HG03135 (cell line): ENCODE data around the gene ZBTB8B.
"Not testable (repeated sequence)": the region's sequence is repeated elsewhere in the genome, so short reads cannot be mapped to it uniquely, and the experiment has no call there.

ENCODE experiments used
- ATAC-seq: cut with Tn5 transposase; IDR thresholded peaks from one replicate; pipeline ENCODE4 v1.9.1; 2021; ENCODE audit warnings: mild to moderate bottlenecking, moderate library complexity; ENCODE audit not compliant: unreplicated experiment

Gene ZBTB8B

GRCh38 chr1:32468791-32469190 lies 3.9 kb downstream of the ZBTB8B start:
- ATAC-seq = no peak

GRCh38 chr1:32470431-32470830 lies 5.6 kb downstream of the ZBTB8B start:
- no peak for ATAC-seq

GRCh38 chr1:32470991-32471694 lies 6.3 kb downstream of the ZBTB8B start:
- ATAC-seq = no peak

GRCh38 chr1:32471695-32472362 lies 7.0 kb downstream of the ZBTB8B start:
- ATAC-seq = no peak

DNA sequence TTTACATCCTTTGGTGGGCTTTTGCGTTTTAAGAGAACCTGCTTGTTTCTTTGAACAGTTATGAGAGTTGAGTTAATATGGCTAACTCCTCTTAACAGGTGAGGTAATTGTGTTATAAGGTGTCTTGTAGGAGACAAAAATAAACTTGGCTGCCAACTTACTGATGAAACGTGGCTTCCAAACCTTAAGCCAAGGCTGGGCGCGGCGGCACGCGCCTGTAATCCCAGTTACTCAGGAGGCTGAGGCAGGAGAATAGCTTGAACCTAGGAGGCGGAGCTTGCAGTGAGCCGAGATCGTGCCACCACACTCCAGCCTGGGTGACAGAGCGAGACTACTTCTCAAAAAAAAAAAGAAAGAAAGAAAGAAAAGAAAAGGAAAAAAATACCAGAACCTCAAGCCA lies 8.1 kb downstream of the ZBTB8B start:
- ATAC-seq = not testable (repeated sequence)

DNA sequence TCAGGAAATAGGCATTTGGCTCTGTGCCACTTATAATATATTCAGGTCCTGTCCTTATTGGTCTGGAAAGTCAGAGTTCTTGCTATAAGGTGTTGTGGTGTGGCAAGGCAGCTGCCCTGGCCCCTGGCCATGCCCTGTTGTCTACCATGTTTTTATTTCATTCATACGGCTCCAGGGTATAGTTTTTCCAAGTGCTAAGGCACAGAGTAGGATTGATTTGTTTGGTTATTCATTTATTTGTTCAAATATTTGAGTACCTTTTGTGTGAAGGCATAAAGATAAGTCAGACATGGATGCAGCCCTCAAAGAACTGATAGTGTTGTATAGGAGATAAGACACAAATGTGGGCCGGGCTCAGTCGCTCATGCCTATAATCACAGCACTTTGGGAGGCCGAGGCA lies 10.1 kb downstream of the ZBTB8B start:
- no peak for ATAC-seq

DNA sequence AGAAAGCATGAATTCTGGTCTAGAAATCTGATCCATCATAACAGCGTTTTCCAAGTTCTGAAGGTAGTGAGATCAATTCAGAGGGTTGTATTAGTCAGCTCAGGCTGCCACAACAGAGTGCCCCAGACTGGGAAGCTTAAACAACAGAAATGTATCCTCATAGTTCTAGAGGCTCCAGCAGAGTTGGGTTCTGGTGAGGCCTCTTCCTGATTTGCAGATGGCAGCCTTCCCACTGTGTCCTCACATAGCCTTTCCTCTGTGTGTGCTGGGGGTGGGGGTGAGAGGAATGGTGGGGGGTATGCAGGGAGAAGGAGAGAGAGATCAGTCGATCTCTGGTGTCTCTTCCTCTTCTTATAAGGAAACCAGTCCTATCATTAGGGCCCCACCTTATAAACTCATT lies 15.1 kb downstream of the ZBTB8B start:
- ATAC-seq = no peak

DNA sequence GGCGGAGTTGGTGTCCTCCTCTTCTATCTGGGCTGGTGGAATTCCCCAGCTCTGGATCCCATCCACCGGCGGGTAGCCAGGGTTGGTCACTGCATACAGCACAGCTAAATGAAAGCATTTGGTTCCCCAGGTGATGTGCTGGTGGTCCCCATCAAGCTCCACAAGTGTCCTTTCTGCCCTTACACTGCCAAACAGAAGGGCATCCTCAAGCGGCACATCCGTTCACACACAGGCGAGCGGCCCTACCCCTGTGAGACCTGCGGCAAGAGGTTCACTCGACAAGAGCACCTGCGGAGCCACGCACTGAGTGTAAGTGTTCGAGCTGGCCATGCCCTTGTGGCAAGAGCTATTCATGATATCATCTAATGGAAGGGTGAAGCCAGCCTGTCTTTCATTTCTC lies 15.9 kb downstream of the ZBTB8B start:
- ATAC-seq = no peak

DNA sequence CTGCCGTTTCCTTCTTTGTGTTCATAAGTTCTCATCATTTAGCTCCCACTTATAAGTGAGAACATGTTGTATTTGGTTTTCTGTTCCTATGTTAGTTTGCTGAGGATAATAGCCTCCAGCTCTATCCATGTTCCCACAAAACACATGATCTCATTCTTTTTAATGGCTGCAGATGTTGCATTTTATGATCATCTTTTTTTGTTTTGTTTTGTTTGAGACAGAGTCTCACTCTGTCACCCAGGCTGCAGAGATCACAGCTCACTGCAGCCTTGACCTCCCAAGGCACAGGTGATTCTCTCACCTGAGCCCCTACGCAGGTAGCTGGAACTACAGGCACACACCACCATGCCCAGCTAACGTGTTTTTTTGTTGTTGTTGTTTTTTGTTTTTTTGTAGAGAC lies 16.9 kb downstream of the ZBTB8B start:
- not testable (repeated sequence) for ATAC-seq

- no peak for ATAC-seq
Measured at GRCh38 chr1:32485554-32486255, 20.8 kb downstream of the ZBTB8B start.

DNA sequence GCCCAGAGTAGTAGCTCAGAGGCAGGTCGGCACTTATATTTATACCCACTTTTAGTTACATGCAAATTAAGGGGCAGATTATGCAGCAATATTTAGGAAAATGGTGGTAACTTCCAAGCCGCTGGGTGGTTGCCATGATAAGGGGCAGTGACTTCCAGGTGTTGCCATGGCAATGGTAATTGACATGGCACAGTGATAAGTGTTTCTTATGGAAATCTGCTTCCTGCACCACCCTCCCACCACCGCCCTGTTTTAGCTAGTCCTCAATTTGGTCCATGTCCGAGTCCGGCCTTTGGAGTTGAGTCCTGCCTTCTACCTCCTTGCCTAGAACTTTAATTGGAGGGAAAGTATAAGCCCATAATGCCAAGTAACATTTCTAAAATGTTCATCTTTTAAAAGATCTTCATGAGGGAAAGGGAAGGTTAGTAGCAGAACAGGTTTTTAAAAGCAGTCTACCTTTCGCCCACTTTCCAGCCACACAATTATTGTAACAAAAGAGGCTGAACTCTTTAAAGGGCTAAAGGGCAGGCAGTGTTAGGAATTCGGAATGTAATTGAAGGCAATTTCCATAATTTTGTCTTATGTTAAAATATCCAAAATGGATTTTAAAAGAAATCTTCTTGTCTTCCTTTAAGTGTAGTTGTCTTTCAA lies 21.7 kb downstream of the ZBTB8B start:
- ATAC-seq = no peak

- no peak for ATAC-seq
Measured at GRCh38 chr1:32487182-32487581, 22.3 kb downstream of the ZBTB8B start.

- ATAC-seq = no peak
Measured at GRCh38 chr1:32489774-32490454, 25.0 kb downstream of the ZBTB8B start.

DNA sequence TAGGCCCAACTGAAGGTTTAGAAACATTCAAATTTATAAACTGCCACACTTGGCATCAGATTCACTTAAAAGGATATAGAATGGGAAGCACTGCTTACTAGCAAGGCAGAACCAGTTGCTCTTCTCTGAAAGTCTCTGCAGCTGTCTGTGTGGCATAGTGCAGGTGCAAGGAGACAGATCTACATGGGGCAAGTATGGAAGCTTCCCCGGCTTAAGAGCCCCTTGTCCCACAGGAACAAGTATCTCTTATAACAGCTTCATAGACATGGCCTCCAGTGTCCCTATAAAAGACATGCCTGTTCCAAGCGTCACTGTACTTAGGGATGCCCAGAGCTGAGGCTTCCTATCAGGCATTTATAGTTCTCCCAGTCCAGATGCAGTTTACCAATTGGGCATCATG lies 26.5 kb downstream of the ZBTB8B start:
- ATAC-seq = no peak

GRCh38 chr1:32494196-32494595 lies 29.3 kb downstream of the ZBTB8B start:
- ATAC-seq = no peak

- ATAC-seq = no peak
Measured at GRCh38 chr1:32494711-32495337, 30.0 kb downstream of the ZBTB8B start.

DNA sequence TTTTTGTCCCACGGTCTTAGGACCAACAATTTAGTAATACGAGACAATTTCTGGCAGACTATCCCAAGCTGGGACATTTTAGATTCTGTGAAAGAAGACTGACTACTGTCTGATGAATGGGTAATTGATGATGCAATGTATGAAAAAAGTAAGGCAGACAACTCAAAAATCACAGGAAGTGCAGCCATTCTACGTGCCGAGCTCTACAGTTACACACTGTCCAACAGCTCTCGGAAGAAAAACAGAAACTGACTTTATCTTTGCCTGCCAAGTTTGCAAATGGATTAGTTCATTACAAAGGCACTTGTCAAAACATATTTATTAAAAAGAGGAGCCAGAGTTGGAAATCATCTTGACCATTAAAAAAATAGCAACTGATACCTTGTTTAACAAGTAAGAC lies 31.3 kb downstream of the ZBTB8B start:
- no peak for ATAC-seq

GRCh38 chr1:32498751-32499150 lies 33.9 kb downstream of the ZBTB8B start:
- no peak for ATAC-seq

DNA sequence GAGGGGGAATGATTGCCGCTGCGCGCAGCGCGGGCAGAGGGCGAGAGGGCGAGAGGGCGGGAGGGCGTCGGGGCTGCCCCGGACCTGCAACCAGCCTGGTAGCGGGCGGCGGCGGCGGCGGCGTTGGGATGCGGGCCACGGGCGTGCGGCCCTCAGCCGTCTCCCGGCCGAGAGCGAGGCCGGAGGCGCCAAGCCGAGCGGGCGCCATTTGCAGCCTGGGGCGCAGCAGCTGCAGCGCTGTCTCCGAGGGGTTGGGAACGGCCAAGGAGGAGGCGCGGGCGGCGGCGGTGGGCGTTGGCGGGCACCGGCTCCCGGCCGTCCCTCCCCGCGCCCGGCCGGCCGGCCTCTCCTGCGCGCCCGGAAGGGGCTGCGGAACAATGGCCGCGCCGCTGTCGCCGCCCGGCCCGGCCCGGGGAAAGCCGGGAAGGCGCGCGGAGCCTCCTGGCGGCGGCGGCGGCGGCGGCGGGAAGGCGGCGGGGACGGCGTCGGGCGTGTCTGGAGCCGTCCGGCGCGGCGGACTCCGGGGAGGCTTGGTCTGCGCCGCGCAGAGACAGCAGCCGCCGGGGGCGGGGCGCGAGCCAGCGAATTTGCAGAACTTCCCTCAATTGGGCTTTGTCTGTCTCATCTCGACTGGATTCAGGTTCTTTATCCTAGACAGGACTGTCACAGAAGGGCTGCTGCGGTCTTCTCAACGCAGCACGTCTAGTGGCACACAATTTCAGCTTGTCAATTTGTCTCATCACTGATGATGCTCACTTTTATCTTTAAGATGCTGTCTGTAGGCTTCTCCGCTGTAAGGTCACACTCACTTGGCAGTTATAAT lies 35.7 kb downstream of the ZBTB8B start:
- no peak for ATAC-seq

GRCh38 chr1:32501865-32502264 lies 37.0 kb downstream of the ZBTB8B start:
- no peak for ATAC-seq
